Endodermal cell (in vitro differentiated cells): Measurements from ENCODE around the gene GNAI3. TPM values are rescaled to one million over a fixed set of nuclear protein-coding genes. Genes with fewer than 3 reads are reported as not detected.

ENCODE experiments used
- DNase-seq: peaks from one replicate; pipeline ENCODE4 v3.0.0-alpha.2; 2017
- H3K27ac ChIP-seq: 2 replicates; pipeline ENCODE4 v1.5.1; 2013; ENCODE audit warnings: mild to moderate bottlenecking, low read depth, low read length, moderate library complexity
- H3K27me3 ChIP-seq: 2 replicates; pipeline ENCODE4 v1.6.1; 2013; ENCODE audit warnings: mild to moderate bottlenecking, low read length, moderate library complexity; ENCODE audit not compliant: insufficient read depth, control insufficient read depth, poor library complexity, severe bottlenecking
- H3K36me3 ChIP-seq: 2 replicates; pipeline ENCODE4 v1.7.0; 2013; ENCODE audit warnings: mild to moderate bottlenecking, low read length, moderate library complexity; ENCODE audit not compliant: control insufficient read depth, insufficient read depth
- H3K4me1 ChIP-seq: one replicate; pipeline ENCODE4 v1.7.0; 2013; ENCODE audit warnings: low read length; ENCODE audit not compliant: control insufficient read depth, insufficient read depth
- H3K4me3 ChIP-seq: 2 replicates; pipeline ENCODE4 v1.5.1; 2013; ENCODE audit warnings: mild to moderate bottlenecking, low read length, moderate library complexity
- H3K9ac ChIP-seq: 2 replicates; pipeline ENCODE4 v1.6.1; 2013; ENCODE audit warnings: mild to moderate bottlenecking, low read length, moderate library complexity; ENCODE audit not compliant: poor library complexity, severe bottlenecking; ENCODE audit errors: extremely low read depth
- H3K9me3 ChIP-seq: 2 replicates; pipeline ENCODE4 v1.6.1; 2013; ENCODE audit warnings: mild to moderate bottlenecking, low read length, moderate library complexity; ENCODE audit not compliant: control insufficient read depth
- H3K27ac Mint-ChIP-seq: 2 replicates; pipeline ENCODE4 v1.8.0; 2020; ENCODE audit warnings: mixed read lengths
- H3K27me3 Mint-ChIP-seq: 2 replicates; pipeline ENCODE4 v1.8.0; 2021; ENCODE audit warnings: mild to moderate bottlenecking, mixed read lengths; ENCODE audit not compliant: insufficient read depth
- H3K36me3 Mint-ChIP-seq: 2 replicates; pipeline ENCODE4 v1.8.0; 2020; ENCODE audit warnings: low read depth, mixed read lengths
- H3K4me1 Mint-ChIP-seq: 2 replicates; pipeline ENCODE4 v1.8.0; 2020; ENCODE audit warnings: mixed read lengths
- H3K4me3 Mint-ChIP-seq: 2 replicates; pipeline ENCODE4 v1.8.0; 2020; ENCODE audit warnings: mild to moderate bottlenecking, moderate library complexity, mixed read lengths
- H3K9me3 Mint-ChIP-seq: 2 replicates; pipeline ENCODE4 v1.8.0; 2020; ENCODE audit warnings: mild to moderate bottlenecking, mixed read lengths
- WGBS, 2 experiments: methylation state at CpG; one replicate each; pipeline versions ENCODE4 v1.1.5 to v1.1.7; 2013; ENCODE audit warnings: missing lambda C conversion rate in 2 of 2, mixed read lengths in 1 of 2; ENCODE audit not compliant: insufficient coverage in 1 of 2, insufficient read length in 1 of 2; 5-methylcytosine and 5-hydroxymethylcytosine counted together
- total RNA-seq, 2 donors: library from RNA; stranded (reverse); fragmentation: NEBNext Ultra II Directional in 1 of 2; extraction: Animal tissue kit (Norgen Biotek cat#: 25700) in 1 of 2; gene quantifications; 2 replicates in 1 of 2; 3 replicates in 1 of 2; pipeline ENCODE4 v1.2.1, GENCODE V29; 2021
- TF ChIP-seq, protein P1 (sequence below): fragments of 200-600 bp; sonication (generic); conservative IDR thresholded peaks from 2 replicates; pipeline ENCODE4 v1.5.0; 2021; ENCODE audit warnings: antibody characterized with exemption, mild to moderate bottlenecking

Gene GNAI3
- total RNA-seq, 2 donors from 2014 or later, result 10.1 to 10.9 TPM

DNA sequence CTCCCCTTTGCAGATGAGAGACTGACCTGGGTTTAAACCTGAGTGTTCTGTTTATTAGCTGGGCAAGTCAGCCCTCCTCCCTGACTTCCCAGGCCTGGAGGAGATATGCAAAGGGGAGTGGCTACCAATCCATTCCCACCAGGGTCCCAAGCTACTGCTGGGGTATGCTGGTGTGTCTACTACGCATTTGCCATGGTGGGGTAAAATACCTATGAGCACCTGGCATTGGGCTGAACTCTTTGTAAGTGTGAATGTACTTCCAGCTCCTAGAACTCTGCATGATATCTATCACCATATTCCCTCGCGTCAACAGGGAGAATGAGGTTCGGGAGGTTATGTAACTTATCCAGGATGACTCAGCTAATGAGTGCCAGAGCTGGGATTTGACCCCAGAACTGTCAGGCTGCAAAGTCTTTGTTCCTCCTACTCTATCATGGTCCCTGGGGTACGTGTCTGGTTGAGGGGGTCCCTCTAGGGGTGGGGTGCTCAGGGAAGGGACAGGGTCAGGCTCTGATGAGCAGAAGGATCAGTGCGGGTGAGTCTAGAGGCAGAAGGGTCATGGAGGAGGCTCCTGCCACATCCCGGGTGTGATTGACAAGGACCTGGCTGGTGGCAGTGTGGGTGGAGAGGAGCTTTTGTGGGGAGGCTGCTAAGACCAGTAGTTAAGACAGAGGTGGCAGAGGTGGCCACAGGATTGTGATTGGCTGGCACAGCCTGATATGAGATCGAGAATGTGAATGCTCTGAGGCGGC, 88.0 kb downstream of the GNAI3 start:
- TF ChIP-seq, protein P1, sequence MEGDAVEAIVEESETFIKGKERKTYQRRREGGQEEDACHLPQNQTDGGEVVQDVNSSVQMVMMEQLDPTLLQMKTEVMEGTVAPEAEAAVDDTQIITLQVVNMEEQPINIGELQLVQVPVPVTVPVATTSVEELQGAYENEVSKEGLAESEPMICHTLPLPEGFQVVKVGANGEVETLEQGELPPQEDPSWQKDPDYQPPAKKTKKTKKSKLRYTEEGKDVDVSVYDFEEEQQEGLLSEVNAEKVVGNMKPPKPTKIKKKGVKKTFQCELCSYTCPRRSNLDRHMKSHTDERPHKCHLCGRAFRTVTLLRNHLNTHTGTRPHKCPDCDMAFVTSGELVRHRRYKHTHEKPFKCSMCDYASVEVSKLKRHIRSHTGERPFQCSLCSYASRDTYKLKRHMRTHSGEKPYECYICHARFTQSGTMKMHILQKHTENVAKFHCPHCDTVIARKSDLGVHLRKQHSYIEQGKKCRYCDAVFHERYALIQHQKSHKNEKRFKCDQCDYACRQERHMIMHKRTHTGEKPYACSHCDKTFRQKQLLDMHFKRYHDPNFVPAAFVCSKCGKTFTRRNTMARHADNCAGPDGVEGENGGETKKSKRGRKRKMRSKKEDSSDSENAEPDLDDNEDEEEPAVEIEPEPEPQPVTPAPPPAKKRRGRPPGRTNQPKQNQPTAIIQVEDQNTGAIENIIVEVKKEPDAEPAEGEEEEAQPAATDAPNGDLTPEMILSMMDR, result no peak
- no peak overlapping the region for H3K9ac ChIP-seq
- no peaks in the 10 kb centered on the region for H3K9me3 ChIP-seq
- H3K4me3 ChIP-seq, result no peak overlapping the region
- H3K27ac ChIP-seq, result no peak overlapping the region
- no peaks in the 10 kb centered on the region for H3K27me3 ChIP-seq
- Mint-ChIP-seq H3K36me3 (peaks cover 5% of the 10 kb centered on the region), H3K27me3 (peaks cover 3% of the 10 kb centered on the region), H3K4me1 (peaks cover 23% of the 10 kb centered on the region), H3K4me3 (no peak overlapping the region), H3K9me3 (no peaks in the 10 kb centered on the region), H3K27ac (peak overlapping the region; percentile 85)
- peak; percentile 80 for DNase-seq
- WGBS, 2 experiments, result 85 to 86% methylated on average over 9 of the region's 9 CpGs
- peaks cover 6% of the 10 kb centered on the region for H3K4me1 ChIP-seq
- H3K36me3 ChIP-seq, result peaks cover 1% of the 10 kb centered on the region

DNA sequence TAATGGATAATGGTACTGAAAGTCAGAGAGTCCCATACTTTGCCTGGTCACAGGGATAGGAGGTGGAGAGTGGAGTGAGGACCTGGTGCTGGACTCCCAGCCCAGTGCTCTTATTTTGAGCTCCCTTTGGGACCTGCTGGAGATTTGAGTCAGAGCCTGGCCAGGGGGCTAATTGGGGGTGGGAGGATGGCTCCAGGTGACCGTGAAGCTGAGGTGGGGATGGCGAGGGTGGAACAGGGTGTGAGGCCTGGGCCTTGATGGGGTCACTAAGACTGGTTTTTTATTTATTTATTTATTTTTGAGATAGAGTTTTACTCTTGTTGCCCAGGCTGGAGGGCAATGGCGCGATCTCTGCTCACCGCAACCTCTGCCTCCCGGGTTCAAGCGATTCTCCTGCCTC, 89.0 kb downstream of the GNAI3 start:
- no peak overlapping the region for H3K4me3 Mint-ChIP-seq
- H3K27me3 Mint-ChIP-seq, result peaks cover 9% of the 10 kb centered on the region
- no peak overlapping the region for H3K27ac Mint-ChIP-seq
- no peak overlapping the region for H3K9ac ChIP-seq
- no peak for DNase-seq
- H3K9me3 Mint-ChIP-seq, result no peaks in the 10 kb centered on the region
- WGBS, 2 experiments, result 96 to 100% methylated on average over 4 to 7 of the region's 7 CpGs
- no peaks in the 10 kb centered on the region for H3K9me3 ChIP-seq
- H3K27me3 ChIP-seq, result peaks cover 3% of the 10 kb centered on the region
- no peak overlapping the region for H3K27ac ChIP-seq
- no peaks in the 10 kb centered on the region for H3K36me3 ChIP-seq
- no peaks in the 10 kb centered on the region for H3K36me3 Mint-ChIP-seq
- H3K4me1 ChIP-seq, result peaks cover 6% of the 10 kb centered on the region
- no peak overlapping the region for H3K4me3 ChIP-seq
- TF ChIP-seq, protein P1, result no peak
- peaks cover 23% of the 10 kb centered on the region for H3K4me1 Mint-ChIP-seq

DNA sequence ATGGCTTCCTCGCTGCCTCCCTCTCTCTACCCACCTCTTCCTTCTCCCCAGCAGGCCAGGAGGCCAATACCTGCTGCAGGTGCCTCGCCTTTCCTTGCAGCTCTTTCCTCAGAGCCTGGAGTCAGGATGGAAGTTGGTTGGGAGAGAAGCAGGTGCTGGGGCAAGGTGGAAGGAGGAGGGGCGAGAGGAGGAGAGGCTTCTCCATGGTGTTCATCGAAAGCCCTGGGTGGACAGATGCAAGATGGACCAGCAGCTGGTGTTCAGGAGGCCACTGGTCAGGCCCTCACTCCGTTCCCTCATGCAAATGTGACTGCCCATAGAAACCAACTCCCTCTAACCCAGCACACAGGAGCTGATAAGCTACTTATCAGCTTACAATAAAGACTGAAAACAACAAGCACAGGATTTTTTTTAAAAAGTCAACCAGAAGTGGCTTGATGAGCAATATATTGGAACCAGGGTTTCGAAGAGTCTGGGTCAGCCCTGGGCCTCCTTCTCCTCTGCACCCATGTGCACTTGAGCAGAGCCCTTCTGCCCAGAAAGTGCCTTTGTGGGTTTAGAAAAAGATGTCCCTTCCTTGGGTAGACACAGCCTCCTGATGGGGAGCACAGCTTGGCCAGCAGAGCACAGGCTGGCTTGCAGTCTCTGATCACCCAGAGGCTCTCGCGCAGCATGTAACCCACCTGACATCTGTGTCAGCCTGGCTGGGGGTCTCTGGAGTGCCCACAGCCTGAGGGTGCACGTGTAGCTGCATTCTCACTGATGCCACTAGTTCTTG, 90.8 kb downstream of the GNAI3 start:
- no peaks in the 10 kb centered on the region for H3K9me3 ChIP-seq
- peaks cover 6% of the 10 kb centered on the region for H3K4me1 ChIP-seq
- Mint-ChIP-seq H3K4me3 (no peak overlapping the region), H3K27ac (no peak overlapping the region), H3K9me3 (no peaks in the 10 kb centered on the region), H3K36me3 (no peaks in the 10 kb centered on the region), H3K27me3 (peaks cover 16% of the 10 kb centered on the region), H3K4me1 (peaks cover 23% of the 10 kb centered on the region)
- TF ChIP-seq, protein P1, result no peak
- no peak overlapping the region for H3K4me3 ChIP-seq
- no peak overlapping the region for H3K27ac ChIP-seq
- peak; percentile 49 for DNase-seq
- peaks cover 5% of the 10 kb centered on the region for H3K27me3 ChIP-seq
- no peak overlapping the region for H3K9ac ChIP-seq
- no peaks in the 10 kb centered on the region for H3K36me3 ChIP-seq
- WGBS, 2 experiments, result 88 to 95% methylated on average over 3 to 9 of the region's 9 CpGs
